Stimulated activated CD8-positive, alpha-beta memory T cell treated with anti-CD3 and anti-CD28 coated beads, Interleukin-2, amount 100 ng/mL, for 1 hour (primary cell): ENCODE results near the gene SPTLC2.

Experiments used
- DNase-seq, 2 donors: peaks; one replicate each; pipeline ENCODE4 v3.0.0-alpha.2; 2020; ENCODE audit warnings: low read depth in 2 of 2

SPTLC2 gene

DNA sequence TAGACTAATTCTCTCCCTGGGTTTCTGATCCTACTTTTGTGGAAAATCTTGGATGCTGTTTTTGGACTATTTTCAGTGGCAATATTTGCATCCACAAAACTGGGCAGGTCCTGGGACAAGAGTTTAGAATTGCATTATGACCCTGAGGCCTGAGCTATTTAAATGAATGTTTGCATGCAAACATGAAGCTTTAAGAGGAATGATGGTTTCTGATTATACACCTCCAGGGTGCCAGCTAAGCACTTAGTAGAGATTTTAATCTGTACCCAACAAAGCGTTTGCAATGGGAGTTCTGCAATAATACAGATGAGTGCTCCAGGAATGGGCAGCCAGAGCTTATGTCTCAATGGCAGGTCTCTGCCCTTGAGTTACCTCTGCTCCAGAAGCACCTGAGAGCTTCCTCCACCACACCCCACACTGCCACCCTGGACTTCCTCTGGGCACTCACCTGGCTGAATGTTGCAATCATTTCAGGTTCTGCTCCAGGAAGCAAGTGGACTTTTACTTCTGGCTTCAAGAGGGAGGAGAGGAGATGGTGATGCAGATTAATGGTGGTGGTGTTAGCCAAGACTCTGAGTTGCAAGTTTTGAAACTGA, 6.0 kb upstream of the SPTLC2 start:
- DNase-seq, result no peak

DNA sequence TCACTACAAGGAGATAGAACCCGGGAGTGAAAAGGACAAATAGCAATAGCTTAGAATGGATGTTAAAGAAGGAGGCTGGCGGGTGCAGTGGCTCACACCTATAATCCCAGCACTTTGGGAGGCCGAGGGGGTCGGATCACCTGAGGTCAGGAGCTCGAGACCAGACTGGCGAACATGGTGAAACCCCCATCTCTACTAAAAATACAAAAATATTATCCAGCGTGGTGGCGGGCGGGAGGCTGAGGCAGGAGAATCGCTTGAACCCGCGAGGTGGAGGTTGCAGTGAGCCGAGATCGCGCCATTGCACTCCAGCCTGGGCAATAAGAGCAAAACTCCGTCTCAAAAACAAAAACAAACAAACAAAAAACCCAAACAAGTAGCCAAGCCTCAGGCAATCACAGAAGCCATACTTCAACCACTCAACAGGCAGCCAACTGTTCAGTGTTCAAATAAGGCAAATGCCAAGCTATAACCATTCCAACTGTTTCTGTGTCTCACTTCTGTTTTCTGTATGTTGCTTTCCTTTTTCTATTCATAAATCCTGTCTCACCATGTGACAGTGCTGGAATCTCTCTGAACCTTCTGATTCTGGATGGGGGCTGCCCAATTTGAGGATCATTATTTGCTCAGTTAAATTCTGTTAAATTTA, 3.9 kb upstream of the SPTLC2 start:
- no peak for DNase-seq

DNA sequence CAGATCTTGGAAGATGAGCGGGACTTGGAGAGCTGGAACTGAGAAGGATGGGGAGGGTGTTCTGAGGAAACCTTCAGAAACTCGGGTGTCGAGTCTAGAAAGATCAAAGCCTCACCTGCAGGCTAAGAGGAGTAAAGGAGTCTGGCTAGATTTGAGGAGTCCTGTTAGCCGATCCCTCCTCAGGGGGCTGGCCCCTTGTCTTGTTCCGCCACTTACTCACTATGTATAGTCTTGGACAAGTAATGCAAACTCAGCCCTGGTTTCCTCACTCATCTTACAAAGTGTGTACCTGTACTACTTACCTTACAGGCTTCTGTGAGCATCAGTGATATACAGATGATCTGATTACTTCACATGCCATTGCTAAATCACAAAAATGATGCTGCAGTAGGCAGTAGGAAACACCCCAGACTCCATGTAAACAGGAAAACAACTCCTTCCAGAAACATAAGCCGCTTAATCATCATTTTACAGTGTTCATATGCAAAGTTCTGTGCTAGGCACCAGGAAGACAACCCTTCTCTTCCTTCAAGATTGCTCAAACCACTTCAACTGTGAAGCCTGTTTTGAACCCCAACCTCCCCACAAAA, 2.0 kb upstream of the SPTLC2 start:
- DNase-seq, result no peak

DNA sequence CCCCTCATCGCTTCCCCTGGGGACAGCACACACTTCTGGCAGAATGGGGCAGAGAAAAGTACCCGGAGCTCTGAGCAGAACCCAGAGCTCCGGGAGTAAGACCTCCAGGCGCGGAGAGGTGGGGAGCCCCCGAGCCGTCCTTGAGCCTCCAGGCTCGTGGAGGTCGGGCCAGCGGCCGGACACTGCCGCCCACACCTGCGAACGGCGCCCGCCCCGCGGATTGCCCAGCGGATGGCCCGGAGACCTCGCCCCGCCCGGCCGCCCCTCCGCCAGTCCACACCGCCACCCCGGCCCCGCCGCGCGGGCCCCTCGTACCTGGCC, 344 bp downstream of the SPTLC2 start:
- DNase-seq, result no peak

DNA sequence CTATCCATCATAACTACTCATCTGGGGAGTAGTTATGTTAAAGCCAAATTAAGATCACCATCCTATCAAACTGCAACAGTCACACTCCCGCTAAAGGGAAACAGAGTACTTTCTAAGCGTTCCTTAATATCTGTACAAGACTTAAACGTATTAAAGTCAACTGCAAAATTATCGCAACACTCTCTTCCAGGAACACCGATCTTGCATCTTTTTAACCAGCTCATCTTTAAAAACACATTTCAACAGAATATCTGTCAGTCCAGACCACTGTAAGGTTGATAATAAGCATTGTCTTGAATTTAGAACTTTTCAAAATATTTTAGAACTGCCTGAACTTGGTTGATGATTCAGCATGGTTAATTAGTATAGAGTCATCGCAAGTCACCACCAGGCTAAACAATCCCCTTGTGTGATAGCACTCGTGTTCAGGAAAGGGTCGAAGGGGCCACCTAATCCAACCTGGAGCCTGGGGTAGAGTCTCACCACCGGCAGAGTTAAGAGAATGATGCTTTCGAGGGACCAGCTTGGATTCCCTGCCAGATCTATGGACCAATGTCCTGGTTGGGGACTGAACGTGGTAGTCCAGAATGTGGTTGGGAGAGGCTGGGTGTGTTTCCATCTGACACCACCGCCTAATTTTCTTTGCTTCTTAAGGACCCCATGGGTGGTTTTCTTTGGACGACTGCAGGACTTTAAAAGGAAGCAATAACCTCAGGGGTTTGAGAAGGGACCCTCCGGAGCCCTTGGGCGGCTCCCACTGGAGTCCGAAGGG, 890 bp downstream of the SPTLC2 start:
- DNase-seq, result no peak

DNA sequence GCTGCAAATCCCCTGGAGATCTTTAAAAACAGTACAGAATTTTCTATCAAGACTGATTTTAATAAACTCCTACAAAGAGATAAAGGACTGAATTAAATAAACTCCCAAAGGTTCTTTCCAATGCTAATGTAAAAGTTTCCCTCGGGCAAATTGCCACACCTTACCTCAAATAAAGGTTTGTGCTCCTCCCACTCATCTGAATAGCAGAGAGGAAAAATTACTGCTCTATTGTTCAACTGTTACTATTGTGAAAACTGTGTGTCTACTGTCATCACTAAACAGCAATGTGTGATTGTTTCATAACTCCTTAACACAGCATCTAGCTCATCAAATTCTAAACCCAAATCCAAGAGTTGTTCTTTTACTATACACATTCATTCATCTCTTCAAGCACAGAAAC, 3.2 kb downstream of the SPTLC2 start:
- DNase-seq, result no peak

DNA sequence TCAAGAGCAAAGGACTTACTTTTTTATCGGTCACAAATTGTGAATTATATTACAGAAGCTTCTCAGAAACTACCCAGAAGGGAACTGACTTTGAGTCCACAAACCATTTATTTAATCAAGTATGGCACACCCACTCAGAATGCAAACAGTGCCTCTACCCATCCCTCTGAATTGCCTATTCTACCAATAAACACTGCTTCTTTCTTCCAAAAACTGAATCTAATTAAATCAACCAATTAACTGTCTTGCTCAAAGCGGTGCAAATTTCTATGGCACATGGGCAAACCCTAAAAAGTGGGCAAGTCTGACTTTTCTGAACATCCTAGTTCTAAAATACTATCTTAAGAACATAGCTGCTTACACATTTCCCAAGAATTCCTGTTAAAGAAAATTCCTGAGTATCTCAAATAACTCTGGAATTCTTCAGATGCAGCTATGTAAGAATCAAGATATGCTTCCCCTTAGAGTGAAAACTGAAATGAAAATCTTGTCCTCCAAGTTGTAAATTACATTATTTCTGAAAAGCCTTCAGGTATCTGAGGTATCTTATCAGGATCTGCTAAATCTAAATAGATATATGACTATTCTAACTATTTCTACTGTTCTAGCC, 4.3 kb downstream of the SPTLC2 start:
- no peak for DNase-seq

DNA sequence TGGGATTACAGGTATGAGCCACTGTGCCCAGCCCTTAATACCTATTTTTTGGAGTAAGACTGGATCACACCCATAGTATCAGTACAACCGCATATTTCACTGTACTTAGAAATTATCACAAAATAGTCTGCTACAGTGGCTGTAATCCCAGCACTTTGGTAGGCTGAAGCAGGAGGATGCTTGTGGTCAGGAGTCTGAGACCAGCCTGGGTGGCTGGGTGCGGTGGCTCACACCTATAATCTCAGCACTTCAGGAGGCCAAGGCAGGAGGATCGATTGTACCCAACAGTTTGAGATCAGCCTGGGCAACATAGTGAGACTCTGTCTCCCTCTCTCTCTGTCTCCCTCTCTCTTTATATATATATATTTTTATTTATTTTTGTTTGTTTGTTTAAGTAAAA, 5.9 kb downstream of the SPTLC2 start:
- no peak for DNase-seq

DNA sequence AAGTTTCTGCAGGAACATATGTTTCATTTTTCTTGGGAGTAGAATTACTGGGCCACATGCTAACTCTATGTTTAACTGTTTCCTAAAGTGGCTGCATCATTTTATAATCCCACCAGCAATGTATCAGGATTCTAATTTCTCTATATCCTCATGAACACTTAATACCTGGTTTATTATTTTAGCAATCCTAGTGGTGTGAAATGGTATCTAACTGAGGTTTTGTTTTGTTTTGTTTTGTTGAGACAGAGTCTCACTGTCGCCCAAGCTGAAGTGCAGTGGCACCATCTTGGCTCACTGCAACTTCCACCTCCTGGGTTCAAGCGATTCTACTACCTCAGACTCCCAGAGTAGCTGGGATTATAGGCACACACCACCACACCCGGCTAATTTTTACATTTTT, 6.5 kb downstream of the SPTLC2 start:
- DNase-seq, result no peak

DNA sequence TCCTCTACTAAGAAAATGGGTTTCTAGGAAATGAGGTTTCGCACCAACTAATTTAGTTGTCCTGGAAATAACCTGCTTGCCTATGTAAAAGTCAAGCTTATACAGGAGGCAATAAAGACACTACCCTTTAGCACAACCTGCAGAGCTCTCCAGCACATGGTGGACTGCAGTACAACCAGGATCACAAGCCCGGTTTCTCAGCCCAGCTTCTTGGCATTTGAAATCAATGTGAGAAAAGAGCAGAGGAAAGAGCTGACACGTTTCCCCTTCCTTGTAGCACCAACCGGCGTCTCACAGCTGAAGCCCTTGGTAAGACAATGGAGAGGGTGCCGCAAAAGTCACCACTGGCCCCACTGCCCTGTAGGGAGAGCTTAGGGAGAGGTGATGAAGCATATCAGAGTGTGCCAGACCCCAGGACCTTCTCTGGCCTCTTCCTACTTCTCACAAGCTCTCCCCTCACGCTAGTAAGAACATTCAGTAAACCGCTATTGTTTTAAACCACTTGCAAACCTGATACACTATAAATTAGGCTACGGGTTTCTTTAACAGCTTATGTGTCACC, 8.6 kb downstream of the SPTLC2 start:
- DNase-seq, result no peak

DNA sequence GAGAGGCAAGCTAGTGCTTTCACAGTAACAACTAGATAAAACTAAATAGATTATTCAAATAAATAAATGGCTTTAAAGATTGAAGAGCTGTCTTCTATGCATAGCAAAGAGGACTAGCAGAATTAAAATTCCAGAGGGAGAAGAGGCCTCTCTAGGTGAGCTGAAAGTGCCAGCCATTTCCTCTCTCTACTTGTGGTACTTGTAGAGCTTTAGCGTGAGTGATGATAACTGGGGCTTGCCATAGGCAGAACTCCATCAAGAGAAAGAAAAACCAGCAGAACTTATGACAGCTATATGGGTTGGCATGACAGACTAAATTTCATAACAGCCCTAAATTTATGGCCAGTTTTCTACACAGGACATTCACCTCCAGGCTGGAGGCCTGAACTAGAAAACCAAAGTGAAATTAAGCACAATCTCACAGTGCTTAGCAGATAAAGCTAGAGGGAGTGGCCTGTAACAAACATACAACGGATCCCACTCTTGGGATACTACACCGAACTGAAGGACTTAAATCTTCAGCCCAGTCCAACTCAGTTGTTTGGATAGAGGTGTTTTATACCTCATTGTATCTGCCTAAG, 11.0 kb downstream of the SPTLC2 start:
- no peak for DNase-seq

DNA sequence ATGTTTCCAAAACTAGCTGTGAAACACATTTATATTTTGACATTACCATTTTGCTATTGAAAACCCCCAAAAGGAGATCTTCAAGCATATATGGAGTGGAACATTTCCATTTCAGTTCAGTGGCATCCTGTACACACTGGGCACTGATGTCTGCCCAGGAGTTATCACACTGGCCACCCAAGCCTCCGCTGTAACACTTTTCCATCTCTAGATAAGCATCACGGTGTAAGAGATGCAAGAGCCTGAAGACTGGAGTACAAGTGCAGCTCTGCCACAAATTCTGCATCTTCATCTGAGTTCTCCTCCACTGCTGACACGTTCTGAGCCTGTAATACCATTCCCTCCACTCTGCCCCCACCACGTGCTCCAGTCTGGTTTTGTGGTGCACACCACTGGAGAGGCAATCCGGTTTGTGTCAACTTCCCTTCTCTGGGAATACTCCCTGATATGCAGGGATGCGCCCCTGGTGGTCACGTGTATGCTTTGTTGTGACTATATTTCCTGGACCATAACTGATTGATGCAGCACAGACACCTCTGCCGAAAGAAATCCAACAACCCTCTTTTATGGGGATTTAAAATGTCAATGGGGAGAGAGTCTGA, 12.7 kb downstream of the SPTLC2 start:
- no peak for DNase-seq

DNA sequence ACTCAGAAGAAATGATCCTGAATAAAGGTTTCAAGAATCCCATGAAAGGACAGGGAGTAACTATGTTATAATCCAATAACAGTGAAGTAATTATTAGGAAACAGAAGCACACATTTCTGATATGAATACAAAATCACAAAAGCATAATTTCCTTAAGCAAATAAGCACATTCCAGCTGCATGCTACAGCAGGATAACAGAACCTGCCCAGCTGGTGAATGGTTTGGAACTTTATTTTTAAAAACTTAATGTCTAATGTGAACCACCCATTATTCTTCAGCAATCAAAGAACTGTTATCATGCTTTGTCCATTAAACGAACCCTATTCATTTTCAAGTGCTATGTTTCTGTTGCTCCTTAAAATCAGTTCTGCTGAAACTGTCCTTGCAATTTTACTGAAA, 13.4 kb downstream of the SPTLC2 start:
- DNase-seq, result no peak

DNA sequence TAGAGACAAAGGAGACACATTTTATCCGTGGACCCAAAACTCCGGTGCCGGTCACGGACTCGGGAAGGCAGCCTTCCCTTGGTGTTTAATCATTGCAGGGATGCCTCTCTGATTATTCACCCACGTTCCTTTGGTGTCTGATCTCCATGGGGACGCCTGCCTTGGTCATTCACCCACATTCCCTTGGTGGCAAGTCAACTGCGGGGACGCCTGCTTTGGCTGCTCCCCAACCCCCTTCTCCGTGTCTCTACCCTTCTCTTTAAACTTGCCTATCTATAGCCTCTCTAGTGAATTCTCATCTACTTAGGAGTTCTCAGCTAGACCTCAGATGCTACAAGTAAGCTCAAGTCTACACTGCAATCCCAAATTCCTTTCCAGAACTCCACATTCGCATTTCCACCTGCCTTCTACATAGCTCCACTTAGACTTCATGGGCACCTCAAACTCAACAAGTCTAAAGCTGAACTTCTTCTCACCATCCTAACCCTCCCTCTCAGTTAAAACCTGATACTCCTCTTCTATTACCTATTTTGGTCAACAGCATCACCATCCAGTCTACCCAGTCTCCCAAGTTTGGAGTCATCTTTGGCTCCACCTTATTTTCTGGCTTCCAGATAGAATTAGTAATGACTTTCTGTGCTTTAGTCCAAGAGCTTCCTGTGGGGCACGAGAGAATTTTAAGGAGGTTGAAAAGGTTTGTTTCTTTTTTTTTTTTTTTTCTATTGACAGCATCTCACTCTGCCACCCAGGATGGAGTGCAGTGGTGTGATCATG, 14.4 kb downstream of the SPTLC2 start:
- no peak for DNase-seq

DNA sequence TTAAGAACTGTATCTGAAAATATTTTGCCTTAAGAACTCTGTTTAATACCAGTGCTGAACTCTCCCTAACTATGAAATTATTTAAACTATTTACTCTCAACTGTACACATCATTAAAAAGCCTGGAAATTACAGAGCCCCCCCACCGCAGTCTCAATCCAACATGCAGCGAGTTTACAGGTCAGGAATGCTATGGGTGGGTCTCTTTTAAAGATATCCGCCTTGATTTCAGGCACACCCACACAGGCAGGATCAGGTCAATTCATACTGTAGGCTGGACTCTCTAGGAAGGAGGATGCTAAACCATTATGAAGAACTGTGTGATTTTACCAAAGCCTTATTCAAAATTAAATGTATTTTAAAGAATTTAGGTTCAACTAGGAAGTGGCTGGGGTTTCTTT, 16.5 kb downstream of the SPTLC2 start:
- DNase-seq, result no peak

DNA sequence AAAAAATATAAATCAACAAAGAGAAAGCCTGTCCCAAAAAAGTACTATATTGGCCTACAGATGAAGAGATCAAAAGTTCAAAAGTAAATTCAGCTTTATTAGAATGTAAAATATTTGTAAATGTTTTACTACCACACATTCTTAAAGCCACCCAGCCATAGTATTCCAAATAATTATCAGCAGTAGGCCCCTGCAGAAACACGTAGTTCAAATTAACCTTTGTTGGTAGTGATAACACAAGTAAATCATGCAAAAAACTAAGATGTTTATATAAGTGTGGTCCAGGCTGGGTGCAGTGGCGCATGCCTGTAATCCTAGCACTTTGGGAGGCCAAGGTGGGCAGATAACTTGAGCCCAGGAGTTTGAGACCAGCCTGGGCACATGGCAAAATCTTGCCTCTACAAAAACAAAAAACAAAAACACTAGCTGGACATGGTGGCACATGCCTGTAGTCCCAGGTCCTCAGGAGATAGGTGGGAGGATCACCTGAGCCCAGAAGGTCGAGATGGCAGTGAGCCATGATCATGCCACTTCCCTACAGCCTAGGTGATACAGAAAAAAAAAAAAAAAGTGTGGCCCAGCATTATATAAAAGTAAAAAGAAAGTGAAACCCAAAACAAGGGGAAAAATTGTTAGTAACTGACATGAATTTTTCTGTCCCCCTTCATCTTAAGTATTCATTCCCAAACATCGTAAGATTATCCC, 17.9 kb downstream of the SPTLC2 start:
- DNase-seq, result no peak

DNA sequence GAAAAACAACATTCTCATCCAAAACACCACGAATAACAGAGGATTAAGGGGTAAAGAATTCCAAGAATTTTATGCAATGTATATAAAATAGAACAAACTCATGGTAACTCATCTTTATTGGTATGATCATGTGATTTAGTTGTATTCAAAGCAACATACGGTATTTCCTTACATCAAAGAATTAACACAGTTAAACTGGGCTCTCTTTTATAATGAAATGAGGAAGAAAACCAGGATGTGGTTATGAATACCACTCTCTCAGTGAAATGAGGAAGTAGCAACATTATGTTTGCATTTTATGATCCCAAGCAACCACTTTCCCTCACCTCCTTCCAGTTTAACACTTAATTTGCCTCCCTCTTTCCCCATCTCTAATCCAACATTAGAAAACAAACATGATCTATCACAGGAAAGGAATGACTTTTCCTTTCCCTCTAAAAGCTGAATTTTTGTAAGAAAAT, 22.9 kb downstream of the SPTLC2 start:
- DNase-seq, result no peak

DNA sequence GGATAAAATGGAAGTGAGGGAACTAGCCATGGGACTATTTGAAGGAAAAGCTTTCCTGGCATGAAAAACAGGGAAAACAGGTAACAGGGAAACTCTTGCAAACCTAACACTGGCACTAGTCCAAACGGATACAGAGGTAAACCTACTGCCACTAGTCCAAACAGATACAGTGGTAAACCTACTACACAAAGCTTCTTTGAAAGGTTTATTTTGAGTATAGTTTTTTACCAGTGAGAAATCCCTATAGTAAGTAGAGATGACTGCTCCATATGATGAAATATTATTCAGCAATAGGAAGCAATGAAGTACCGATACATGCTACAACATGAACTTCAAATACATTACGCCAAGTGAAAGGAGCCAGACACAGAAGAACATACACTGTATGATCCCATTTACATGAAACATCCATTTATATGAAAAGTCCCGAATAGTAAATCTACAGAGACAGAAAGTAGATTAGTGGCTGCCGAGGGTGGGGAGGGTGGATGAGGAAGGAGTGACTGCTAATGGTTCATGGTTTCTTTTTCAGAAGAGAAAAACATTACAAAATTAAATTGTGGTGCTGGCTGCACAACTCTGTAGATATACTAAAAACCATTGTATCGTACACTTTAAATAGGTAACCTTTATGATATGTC, 25.5 kb downstream of the SPTLC2 start:
- DNase-seq, result no peak

DNA sequence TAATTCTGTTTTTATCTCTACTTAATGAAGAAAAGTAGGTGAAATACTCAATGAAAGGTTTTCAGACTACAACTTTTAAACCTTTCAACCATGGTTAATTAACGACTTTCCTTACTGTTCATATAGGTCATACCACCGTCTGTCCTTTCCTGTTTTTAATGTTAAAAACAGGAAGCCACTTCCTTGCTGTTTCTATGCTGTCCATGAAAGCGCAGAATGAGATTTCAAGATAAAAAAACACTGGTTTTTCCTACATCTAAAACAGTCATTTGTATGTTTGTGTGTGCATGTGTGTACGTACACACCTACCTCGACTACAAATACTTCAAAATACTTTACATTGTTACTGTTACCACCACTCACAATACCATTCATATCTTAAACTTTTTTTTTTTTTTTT, 27.3 kb downstream of the SPTLC2 start:
- DNase-seq, result no peak
